HG03095 (cell line): ENCODE data around the gene CD48.
A peak's percentile ranks its signal among the peaks of the same experiment; 100 is the strongest.
"Not testable (repeated sequence)": the region's sequence is repeated elsewhere in the genome, so short reads cannot be mapped to it uniquely, and the experiment has no call there.

Experiments
- ATAC-seq: cut with Tn5 transposase; IDR thresholded peaks from one replicate; pipeline ENCODE4 v1.9.1; 2021; ENCODE audit warnings: moderate library complexity; ENCODE audit not compliant: unreplicated experiment

The CD48 gene

DNA sequence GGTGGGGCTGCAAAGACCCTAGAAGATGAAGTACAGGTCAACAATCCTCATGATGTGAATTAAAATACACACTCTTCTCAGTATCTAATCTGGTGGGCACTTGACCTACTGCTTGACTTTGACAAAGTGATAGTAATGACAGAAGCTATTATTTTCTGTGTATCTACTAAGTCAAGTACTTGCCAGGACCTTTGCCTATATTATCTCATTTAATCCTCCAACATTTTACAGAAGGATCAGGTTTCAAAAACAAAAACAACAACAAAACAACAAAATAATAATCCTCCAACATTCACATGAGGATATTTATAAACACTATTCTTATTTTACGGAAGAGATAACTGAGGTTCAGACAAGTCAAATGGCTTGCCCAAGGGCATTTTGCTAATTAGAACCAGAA is 4.4 kb upstream of the CD48 start:
- no peak for ATAC-seq

- ATAC-seq: not testable (repeated sequence)
Observed at GRCh38 chr1:160714034-160714648, 2.5 kb upstream of the CD48 start.

GRCh38 chr1:160713161-160713560 is 1.5 kb upstream of the CD48 start:
- ATAC-seq: no peak

GRCh38 chr1:160712525-160713080 is 981 bp upstream of the CD48 start:
- peak; percentile 29 for ATAC-seq

DNA sequence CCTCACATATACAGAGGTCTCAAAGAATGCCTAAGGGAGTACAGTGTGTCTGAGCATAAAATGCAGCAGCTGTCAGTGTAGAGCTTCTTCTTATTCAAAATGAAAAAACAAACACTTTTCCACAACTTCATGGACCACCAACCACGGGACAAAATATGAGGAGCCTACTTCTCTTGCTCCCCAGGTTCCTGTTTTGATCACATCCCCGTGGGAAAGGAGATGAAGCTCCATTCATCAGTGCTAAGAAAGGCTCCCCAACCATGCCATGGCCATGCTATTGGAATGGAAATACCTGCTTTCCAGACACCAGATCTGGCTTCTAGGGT is 383 bp downstream of the CD48 start:
- ATAC-seq: no peak

DNA sequence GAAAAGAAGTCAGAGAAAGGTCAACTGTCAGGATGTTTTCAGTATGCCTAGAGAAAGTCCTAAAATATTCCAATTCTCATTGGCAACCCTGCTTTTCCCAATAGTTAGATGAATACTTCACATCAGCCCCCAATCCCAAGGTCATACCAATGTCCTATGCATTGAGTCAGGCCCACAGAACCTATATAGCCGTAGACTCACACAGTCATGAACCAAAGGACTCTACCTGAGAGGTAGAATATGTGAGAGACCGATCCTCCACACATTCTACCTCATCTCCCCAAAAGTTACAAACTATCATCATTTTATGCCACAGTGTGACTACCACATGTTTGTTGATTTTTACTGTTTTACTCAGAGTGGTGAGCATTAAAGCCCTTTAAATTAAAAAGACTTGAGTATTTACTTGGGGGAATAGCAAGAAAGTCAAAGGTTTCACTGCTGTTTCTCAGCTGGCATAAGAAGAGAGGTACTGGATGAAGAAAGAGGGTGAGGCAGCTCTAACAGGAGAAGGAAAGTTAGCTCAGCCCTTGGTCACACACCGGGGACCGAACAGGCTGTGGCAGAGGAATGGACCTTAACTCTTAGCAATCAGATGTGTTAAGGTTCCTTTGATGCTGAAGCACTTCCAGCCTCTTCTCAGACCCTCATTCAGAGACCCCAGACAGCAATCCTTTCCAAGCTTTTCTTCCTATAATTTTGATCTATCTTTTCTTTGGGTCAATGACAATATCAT is 937 bp downstream of the CD48 start:
- ATAC-seq: no peak

GRCh38 chr1:160709715-160710114 is 1.9 kb downstream of the CD48 start:
- ATAC-seq: no peak

DNA sequence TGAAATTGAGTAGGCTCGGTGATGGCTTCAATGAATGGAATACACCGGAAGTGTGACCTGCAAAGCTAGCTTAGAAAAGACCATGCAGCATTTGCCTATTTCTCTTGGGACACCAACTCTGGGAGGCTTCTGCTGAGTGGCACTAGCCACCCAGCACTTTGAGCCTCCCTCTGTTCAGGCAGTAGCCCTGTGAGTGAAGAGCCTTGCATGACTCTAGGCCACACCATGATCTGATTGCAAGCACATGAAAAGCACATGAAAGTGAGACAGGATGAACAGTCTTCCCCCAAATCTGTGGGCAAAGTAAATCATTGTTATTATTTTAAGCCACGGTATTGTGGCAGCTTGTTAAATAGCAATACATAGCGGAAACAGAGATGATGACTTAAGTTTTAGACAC is 2.8 kb downstream of the CD48 start:
- ATAC-seq: no peak

DNA sequence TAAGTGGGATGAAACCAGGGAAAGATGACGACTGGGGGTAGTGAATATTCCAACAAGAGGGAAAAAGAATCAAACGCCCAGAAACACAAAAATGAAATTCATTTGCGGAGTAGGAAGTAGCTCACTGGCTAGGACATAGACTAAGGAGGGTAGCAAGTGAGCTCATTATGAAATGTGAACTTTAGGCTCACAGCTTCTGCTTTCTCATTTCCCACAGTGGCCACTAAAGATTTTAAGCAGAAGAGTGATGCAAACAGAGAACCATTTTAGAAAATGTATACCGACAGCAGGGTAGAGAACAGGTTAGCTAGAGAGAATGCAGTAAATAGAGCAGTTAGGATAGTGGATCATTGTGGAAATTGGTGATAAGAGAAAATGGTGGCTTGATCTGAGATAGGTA is 3.5 kb downstream of the CD48 start:
- ATAC-seq: no peak

DNA sequence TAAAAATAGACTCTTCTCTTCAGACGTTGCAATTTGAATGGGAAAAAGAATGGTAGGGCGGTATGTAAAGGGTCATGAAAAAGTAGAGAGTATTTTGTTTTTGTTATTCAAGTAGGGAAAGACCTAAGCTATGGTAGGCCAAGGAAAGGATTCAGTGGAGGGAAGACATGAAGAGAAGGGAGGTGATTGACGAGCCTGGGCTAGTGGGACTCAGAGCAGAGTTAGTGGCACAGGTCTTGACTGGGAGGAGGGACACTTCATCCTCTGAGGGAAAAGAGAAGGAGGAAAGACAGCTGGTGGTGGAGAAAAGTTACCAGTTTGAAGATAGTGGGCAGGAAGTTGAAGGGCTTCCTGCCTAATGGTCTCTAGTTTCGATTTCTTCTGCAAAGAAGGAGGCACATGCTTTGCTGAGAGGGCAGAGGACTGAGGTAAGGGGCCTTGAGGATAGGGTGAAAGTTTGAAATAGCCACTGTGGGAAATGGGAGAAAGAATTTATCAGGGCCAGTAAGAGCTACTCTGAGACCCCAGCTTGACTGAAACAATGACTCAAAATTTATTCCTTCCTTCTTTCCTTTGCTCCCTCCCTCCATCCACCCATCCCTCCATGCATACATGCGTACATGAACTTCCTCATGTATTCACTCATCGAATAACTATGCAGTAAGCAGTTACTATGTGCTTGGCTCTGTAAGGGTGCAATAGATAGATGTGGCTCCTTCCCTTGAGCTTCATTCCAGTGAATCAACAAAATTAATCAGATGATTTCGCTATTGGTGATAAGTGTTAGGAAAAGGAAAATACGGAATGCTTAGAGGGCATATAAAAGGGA is 4.2 kb downstream of the CD48 start:
- no peak for ATAC-seq

GRCh38 chr1:160706526-160707235 is 4.9 kb downstream of the CD48 start:
- no peak for ATAC-seq

GRCh38 chr1:160705742-160706141 is 5.9 kb downstream of the CD48 start:
- no peak for ATAC-seq

DNA sequence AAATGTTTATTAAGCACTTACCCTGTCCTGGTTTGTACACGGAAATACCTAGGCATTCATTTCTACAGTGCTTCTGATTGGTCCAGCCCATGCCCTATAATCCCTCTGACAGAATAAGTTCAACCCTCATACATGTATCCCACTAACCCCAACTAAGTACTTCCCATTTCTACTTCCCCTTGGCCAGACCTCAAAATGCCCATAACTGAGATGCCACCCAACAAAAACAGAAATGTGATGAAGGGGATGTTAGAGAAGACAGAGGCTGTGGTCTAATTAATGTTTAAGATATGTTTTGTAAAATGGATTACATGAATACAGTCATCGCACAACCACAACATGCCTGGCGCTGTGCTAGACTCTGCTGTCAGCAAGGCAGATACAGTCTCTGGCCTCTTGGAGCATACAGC is 6.4 kb downstream of the CD48 start:
- not testable (repeated sequence) for ATAC-seq

- ATAC-seq: no peak
Observed at GRCh38 chr1:160704250-160704649, 7.4 kb downstream of the CD48 start.

GRCh38 chr1:160702100-160702499 is 9.5 kb downstream of the CD48 start:
- no peak for ATAC-seq

- not testable (repeated sequence) for ATAC-seq
Observed at GRCh38 chr1:160692390-160692789, 19.2 kb downstream of the CD48 start.

GRCh38 chr1:160685266-160685665 is 26.4 kb downstream of the CD48 start:
- no peak for ATAC-seq

- no peak for ATAC-seq
Observed at GRCh38 chr1:160682983-160683865, 28.4 kb downstream of the CD48 start.

DNA sequence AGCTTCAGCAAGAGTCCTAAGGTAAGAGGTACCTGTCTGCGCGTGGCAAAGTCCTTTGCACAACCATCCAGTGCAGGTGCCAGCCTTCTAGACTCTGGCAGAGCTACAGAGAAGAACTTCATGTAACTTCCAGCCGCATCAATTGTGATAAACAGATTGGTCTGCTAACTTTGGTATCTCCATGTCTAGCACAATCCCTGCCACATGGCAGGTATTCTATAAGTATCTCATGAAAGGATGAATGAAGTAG is 29.8 kb downstream of the CD48 start:
- no peak for ATAC-seq
